Muscle of arm (tissue), 12 donors: Measurements from ENCODE around the gene SLC14A1. TPM values are rescaled to one million over a fixed set of nuclear protein-coding genes. Genes with fewer than 3 reads are reported as not detected.
"Not testable (repeated sequence)": the region's sequence is repeated elsewhere in the genome, so short reads cannot be mapped to it uniquely, and the experiment has no call there.

Source experiments
- DNase-seq: peaks from one replicate; pipeline ENCODE4 v3.0.0-alpha.2; 2013
- polyA plus RNA-seq, 12 donors: library from polyadenylated mRNA; unstranded; fragments of 120-200 nt; gene quantifications; one replicate each; pipeline ENCODE4 v1.2.1, GENCODE V29; 2013; ENCODE audit not compliant: insufficient read length in 12 of 12

The SLC14A1 gene
- polyA plus RNA-seq, 12 donors = 0.67 to 6.2 (median 1.4) TPM; not detected in 2

- peak; percentile 18 for DNase-seq
These were observed 32.0 kb downstream of the SLC14A1 start for GRCh38 chr18:45755934-45756333.

DNA sequence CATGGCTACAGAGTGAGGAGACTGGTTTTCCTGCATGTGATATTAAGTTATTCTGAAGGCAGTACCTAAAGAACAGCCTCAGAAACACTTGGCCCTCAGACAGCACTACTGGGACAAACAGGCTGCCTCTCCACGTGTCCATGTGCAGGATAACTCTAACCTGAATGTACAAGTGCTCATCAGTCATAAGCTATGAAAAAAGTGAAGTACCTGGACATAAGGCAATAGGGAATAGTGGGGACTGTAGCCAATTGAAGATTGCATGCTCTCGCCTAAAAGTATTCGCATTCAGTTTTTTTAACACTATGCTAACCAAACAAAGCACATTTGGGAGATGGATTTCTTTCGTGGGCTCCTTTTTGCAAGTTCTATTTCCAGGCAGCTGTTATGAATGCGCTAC, 33.0 kb downstream of the SLC14A1 start:
- DNase-seq = no peak

GRCh38 chr18:45757644-45758043, 33.7 kb downstream of the SLC14A1 start:
- not testable (repeated sequence) for DNase-seq

DNA sequence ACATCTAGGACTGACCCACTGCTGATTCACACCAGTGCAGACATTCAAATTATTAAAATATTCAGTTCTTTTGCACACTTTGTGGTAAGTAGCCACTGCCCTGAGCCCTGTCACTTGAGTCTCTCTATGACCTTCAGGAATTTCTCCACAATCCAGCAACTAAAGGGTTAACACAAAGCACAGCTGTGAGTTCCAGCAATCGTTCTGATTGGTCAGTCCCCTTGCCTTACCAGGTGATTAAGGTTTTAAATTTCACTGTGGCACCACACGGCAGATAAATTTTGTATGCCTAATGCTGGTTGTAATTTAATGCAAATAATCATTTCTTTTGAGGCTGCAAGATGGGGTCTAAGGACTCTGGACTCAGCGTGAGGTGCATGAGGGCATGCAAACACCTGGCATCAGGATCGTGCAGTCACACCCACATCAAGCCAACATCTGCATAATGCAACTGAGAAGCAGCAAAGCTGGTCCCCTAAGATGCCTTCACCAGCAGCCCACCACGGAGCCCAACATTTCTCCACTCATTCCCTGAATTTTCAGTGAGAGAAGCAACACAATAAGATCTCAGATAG, 36.6 kb downstream of the SLC14A1 start:
- no peak for DNase-seq

DNA sequence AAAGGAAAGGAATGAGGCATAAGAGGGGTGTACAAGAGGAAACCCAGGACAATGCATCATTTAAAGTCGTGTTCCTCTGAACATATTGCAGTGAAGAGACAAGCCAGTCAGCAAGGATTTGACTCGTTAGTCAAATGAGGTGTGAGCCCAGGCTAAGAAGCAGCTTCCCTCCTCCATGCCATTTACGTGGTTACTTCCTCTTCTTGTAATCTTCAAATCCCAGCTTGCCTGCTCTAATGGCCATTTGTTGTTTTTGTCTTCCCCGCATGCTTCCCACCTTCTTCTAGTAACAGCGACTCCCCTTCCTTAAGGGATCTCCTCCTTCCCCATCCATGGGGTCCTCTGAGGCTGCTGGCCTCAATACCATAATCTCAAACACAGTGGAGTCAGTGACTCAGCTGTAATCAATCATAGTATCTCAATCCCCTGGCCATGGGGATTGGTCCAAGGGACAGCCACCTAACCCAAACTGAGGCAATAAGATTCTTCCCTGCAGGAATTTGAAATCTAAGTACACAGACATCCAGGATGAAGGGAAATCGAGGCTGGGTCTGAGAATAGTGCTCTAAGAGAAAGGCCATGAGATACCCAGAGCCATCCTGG, 37.6 kb downstream of the SLC14A1 start:
- DNase-seq = no peak

GRCh38 chr18:45764000-45764686, 40.2 kb downstream of the SLC14A1 start:
- DNase-seq = no peak

DNA sequence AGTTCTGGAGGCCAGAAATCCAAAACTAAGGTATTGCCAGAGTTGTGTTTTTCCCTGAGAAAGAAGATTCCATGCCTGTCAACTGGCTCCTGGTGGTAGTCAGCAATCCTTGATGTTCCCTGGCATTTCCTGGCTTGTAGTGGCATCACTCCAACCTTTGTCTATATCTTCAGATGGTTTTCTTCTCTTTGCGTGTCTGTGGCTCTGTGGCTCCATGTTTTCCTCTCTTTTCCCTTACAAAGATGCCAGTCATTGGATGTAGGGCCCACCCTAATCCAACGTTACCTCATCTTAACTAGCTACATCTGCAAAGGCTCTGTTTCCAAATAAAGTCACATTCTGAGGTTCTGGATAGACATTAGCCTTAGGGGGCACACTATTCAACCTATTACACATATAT, 41.8 kb downstream of the SLC14A1 start:
- no peak for DNase-seq

GRCh38 chr18:45771587-45772480, 47.9 kb downstream of the SLC14A1 start:
- no peak for DNase-seq

GRCh38 chr18:45774065-45774521, 50.1 kb downstream of the SLC14A1 start:
- DNase-seq = no peak

DNA sequence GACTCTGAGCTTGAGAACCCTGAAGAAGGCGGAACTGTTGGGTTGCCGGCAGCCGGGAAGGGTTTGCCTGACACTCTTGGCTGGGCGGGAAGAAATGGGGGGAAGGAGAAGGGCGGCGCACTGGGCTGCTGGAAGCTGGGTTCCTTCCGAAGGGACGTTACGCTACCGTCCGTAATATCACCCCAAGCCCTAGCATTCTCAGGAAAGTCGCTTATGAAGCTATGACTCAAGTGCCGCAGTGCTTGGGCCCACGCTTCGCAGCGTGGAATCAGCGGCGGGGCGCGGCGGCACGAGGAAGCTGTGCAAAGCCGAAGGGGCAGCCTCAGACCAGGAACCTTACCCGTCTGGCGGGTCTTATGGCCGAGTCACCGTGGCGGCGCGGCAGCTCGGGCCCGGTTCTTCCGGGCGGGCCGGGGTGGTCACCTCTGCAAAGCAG, 51.3 kb downstream of the SLC14A1 start:
- peak; percentile 85 for DNase-seq

DNA sequence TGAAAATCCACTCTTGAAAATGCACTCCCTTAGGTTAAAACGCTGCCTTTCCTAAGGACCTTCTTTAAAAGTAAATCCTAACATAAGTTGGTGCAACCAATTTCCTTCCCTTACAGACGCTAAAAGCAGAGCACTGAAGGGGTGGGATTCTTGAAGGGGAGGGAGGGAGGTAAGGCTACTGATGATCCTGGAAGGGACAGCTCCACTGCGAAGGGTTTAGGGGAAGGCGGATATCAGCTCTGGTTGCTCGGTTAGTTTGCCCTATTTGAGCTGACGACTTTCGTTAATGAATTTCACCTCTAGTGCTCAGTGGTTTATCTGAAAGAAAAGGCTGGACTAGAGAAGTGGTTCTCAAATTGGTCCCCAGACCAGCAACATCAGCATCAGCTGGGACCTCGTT, 51.8 kb downstream of the SLC14A1 start:
- DNase-seq = no peak

GRCh38 chr18:45777393-45777792, 53.4 kb downstream of the SLC14A1 start:
- no peak for DNase-seq

- no peak for DNase-seq
These were observed 56.6 kb downstream of the SLC14A1 start for GRCh38 chr18:45780568-45780967.

DNA sequence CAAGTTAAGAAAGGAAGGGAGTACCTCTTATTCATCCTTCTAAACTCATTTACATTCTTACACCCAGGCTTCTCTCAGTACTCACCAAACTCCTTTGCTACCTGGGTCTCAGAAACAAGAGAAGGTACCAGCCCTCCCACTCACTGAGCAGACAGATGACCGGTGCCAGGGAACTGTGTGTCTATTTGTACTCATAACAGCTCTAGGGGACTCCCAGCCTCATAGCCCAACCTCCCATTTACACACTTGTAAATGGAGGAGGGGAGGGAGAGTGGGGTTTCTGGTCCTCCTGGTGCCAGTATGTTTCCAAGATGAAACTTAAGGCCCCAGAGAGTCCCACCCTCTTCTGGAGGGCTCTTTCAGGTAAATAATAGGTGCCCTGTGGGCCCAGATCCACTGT, 58.7 kb downstream of the SLC14A1 start:
- DNase-seq = no peak

DNA sequence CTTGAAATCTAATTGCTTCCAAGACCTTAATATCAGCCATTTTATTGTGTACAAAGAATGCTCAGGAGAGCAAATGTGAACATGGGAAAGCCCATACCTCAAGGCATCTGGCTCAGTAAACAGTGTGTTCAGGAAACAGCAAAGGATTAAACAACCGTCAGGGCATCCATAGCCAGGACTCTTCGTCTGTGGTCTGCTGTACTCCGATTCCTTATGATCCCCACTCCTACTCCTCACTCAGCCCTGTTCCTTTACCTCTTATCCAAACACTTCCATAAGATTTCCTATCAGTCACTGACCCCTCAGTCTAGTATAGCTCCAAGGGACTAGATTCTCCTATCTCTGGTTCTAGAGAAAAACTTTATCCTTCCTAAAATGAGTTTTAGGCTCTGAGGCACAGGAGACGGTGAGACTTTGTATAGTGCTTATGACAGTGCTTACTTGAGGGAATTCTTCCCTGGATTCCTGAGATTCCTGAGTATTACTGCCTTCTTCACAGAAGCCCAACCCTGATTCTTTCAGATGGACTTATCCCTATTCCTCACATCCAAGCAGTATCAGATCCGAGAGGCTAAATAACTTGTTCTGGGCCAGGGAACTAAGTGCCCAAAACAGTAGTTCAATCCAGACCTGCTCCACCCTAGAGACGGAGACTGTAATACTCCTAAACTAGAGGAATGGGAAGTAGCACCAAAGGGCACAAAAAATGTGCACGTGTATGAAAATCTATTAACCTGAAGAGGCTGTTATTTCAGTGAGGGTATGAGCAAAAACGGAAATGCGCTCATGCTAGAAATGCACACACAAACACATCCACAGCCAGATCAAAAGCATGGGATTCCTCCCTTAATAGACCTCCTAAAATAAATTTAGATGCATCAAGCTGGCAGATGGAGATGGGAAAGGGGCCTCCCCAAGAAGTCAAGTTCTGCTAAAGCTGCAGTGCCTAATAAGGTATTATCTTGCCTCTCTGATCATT, 59.4 kb downstream of the SLC14A1 start:
- no peak for DNase-seq

DNA sequence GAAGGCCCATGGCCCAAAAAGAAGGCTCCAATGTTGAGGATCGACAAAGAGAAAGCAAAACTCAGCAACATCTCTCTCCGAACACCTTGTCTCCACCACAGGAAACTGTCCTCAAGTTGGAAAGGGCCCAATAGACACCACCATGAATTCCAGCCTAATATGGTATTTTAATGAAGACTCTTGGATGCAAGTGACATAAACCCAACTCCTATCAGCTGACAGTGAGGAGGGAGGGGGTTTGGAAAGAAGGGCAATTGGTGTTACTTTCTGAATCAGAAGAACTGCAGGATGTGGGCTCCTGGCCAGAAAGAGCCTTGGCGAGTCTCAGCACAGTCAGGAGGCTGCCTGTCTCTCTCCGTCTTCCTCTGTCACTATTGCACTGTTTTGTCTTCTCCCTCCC, 61.2 kb downstream of the SLC14A1 start:
- no peak for DNase-seq

GRCh38 chr18:45786941-45787340, 63.0 kb downstream of the SLC14A1 start:
- DNase-seq = no peak

GRCh38 chr18:45787346-45787745, 63.4 kb downstream of the SLC14A1 start:
- DNase-seq = no peak

- no peak for DNase-seq
These were observed 64.9 kb downstream of the SLC14A1 start for GRCh38 chr18:45788861-45789260.

- no peak for DNase-seq
These were observed 68.7 kb downstream of the SLC14A1 start for GRCh38 chr18:45792506-45793263.
